ENCODE data around the gene UFL1.

Gene UFL1

GRCh38 chr6:96576221-96576620 is 54.6 kb downstream of the UFL1 start:
- no peak for DNase-seq

GRCh38 chr6:96582021-96582420 is 60.4 kb downstream of the UFL1 start:
- no peak for DNase-seq

DNA sequence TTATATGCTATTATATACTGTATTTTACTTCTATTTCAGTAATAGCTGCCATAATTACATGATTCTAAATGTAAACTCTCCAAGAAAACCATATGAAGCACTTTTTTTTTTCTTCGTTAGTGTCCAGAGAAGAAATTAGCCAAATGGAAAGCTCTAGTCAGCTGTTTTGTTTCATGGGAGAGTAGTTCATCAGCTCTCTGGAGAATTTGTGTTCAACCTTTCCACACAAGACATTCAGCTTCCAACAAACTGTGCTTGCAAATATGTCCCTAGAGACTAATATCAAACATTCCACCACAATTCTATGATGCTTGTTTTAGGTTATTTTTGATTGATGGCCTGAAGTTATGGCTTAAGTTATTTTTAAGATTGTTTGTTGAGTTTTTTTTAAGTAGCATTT is 60.8 kb downstream of the UFL1 start:
- no peak for DNase-seq

- DNase-seq = no peak
Observed at GRCh38 chr6:96604420-96604819, 82.8 kb downstream of the UFL1 start.
